Endothelial cell of umbilical vein (primary cell): ENCODE measurements around the gene MYH14. TPM values are rescaled to one million over a fixed set of nuclear protein-coding genes. Genes with fewer than 3 reads are reported as not detected.

Experiments used
- BruUV-seq: library from RNA; stranded (reverse); fragments of 400-500 nt; replicated peaks from 2 replicates; lab custom pipeline; 2021; lab: Mats Ljungman, UMichigan
- CTCF ChIA-PET: fragments of 300-600, 350-600 bp; sonication (Branson Sonifier 250); formaldehyde crosslinking; loops from one replicate; lab custom pipeline; 2021; ENCODE audit warnings: antibody characterized with exemption, inconsistent platforms; lab: Charles Lee
- POLR2A ChIA-PET: fragments of 300-600, 350-600 bp; sonication (Branson Sonifier 250); formaldehyde crosslinking; loops from one replicate; lab custom pipeline; 2021; ENCODE audit warnings: antibody characterized with exemption, inconsistent platforms; lab: Charles Lee
- DNase-seq: peaks from one replicate; pipeline ENCODE4 v3.0.0-alpha.2; 2011; ENCODE audit warnings: low read depth, low spot score
- FAIRE-seq: peaks from 2 replicates; lab custom pipeline; 2011; peaks lifted over from hg19 to GRCh38; lab: Jason Lieb, UNC
- H2AFZ ChIP-seq: 2 replicates; pipeline ENCODE4 v1.6.0; 2012; ENCODE audit warnings: low read depth, low read length, control low read depth, inconsistent platforms
- H3K27ac ChIP-seq: 2 replicates; pipeline ENCODE4 v1.5.1; 2011; ENCODE audit warnings: low read depth, mild to moderate bottlenecking, control low read depth, low read length, moderate library complexity; ENCODE audit not compliant: insufficient read depth
- H3K27me3 ChIP-seq, 2 experiments: 2 replicates each; pipeline versions ENCODE4 v1.6.0 to v1.6.1; 2011; ENCODE audit warnings: low read length in 2 of 2, mixed read lengths in 1 of 2; ENCODE audit not compliant: control insufficient read depth in 2 of 2, insufficient read depth in 2 of 2
- H3K36me3 ChIP-seq, 2 experiments: 2 replicates in 1 of 2; 3 replicates in 1 of 2; pipeline ENCODE4 v1.5.1; 2011; ENCODE audit warnings: low read length in 2 of 2, mild to moderate bottlenecking in 1 of 2, moderate library complexity in 1 of 2; ENCODE audit not compliant: control insufficient read depth in 2 of 2, insufficient read depth in 2 of 2; ENCODE audit errors: extremely low read depth in 1 of 2
- H3K4me1 ChIP-seq: 3 replicates; pipeline ENCODE4 v1.5.1; 2011; ENCODE audit warnings: mild to moderate bottlenecking, low read length; ENCODE audit not compliant: control insufficient read depth, insufficient read depth; ENCODE audit errors: extremely low read depth
- H3K4me2 ChIP-seq: 2 replicates; pipeline ENCODE4 v1.6.1; 2011; ENCODE audit warnings: low read length, control low read depth, mixed read lengths; ENCODE audit not compliant: insufficient read depth
- H3K4me3 ChIP-seq, 3 experiments: fragments of 200-600 bp in 1 of 3; sonication (generic), shearing (Covaris generic) in 1 of 3; replicated peaks in 1 of 3; 2 replicates each; pipeline ENCODE4 v1.5.1; 2011 to 2016; ENCODE audit warnings: control low read depth in 3 of 3, low read length in 3 of 3, mild to moderate bottlenecking in 2 of 3, inconsistent platforms in 1 of 3, low read depth in 1 of 3, moderate library complexity in 1 of 3; ENCODE audit not compliant: insufficient read depth in 1 of 3
- H3K79me2 ChIP-seq: 2 replicates; pipeline ENCODE4 v1.6.0; 2012; ENCODE audit warnings: low read length, inconsistent platforms; ENCODE audit not compliant: control insufficient read depth, insufficient read depth
- H3K9ac ChIP-seq: replicated peaks from 2 replicates; pipeline ENCODE3; 2011; ENCODE audit warnings: low read length, control low read depth; ENCODE audit not compliant: insufficient read depth; ENCODE audit errors: extremely low read depth
- H3K9me1 ChIP-seq: replicated peaks from 3 replicates; pipeline ENCODE4 v1.6.0; 2011; ENCODE audit warnings: mild to moderate bottlenecking, low read length; ENCODE audit not compliant: control insufficient read depth, insufficient read depth; ENCODE audit errors: extremely low read depth
- H3K9me3 ChIP-seq: replicated peaks from 2 replicates; pipeline ENCODE4 v1.5.1; 2012; ENCODE audit warnings: low read length, inconsistent platforms; ENCODE audit not compliant: control insufficient read depth, insufficient read depth
- H4K20me1 ChIP-seq: replicated peaks from 2 replicates; pipeline ENCODE3; 2011; ENCODE audit warnings: mild to moderate bottlenecking, low read length; ENCODE audit not compliant: control insufficient read depth, insufficient read depth; ENCODE audit errors: extremely low read depth
- CTCF ChIP-seq, 2 donors: IDR thresholded peaks; 1 replicate in 1 of 2; 2 replicates in 1 of 2; pipeline ENCODE4 v1.5.1; 2011; ENCODE audit warnings: low read length in 2 of 2, mild to moderate bottlenecking in 2 of 2, moderate library complexity in 2 of 2, control low read depth in 1 of 2, inconsistent platforms in 1 of 2, low read depth in 1 of 2; ENCODE audit not compliant: insufficient read depth in 1 of 2; ENCODE audit errors: extremely low read depth in 1 of 2
- EZH2 ChIP-seq: IDR thresholded peaks from 2 replicates; pipeline ENCODE4 v1.6.1; 2012; ENCODE audit warnings: borderline replicate concordance, low read depth, mild to moderate bottlenecking, moderate library complexity, low read length, inconsistent platforms; ENCODE audit not compliant: severe bottlenecking
- FOS ChIP-seq: IDR thresholded peaks from 2 replicates; pipeline ENCODE4 v1.6.1; 2011; ENCODE audit warnings: mild to moderate bottlenecking, low read length, moderate library complexity, borderline replicate concordance; ENCODE audit not compliant: insufficient read depth
- GATA2 ChIP-seq: IDR thresholded peaks from 2 replicates; pipeline ENCODE4 v1.7.0; 2011; ENCODE audit warnings: low read depth, mild to moderate bottlenecking, moderate library complexity, mixed read lengths, low read length; ENCODE audit not compliant: insufficient read length, insufficient read depth
- JUN ChIP-seq: IDR thresholded peaks from 2 replicates; pipeline ENCODE4 v1.6.1; 2011; ENCODE audit warnings: borderline replicate concordance, low read depth; ENCODE audit not compliant: insufficient read length, insufficient read depth
- MYC ChIP-seq: IDR thresholded peaks from one replicate; pipeline ENCODE4 v1.6.1; 2011; ENCODE audit warnings: mild to moderate bottlenecking, low read depth, low read length
- POLR2A ChIP-seq: IDR thresholded peaks from 2 replicates; pipeline ENCODE4 v1.6.1; 2012; ENCODE audit warnings: low read depth, mild to moderate bottlenecking, control low read depth, low read length
- POLR2AphosphoS5 ChIP-seq: IDR thresholded peaks from 2 replicates; pipeline ENCODE4 v1.6.1; 2012; ENCODE audit warnings: low read depth, mild to moderate bottlenecking, control low read depth, low read length, moderate library complexity; ENCODE audit not compliant: insufficient read depth
- dilution Hi-C: fragments of 300-500 bp; cut with MboI; formaldehyde crosslinking; loops from one replicate; pipeline ENCODE4 v1.15.0; 2019; ENCODE audit warnings: low sequenced_read_pairs; ENCODE audit not compliant: extremely low pct_ligation_motif_present
- intact Hi-C: fragments of 100-400 bp; cut with micrococcal nuclease; formaldehyde crosslinking; loops from one replicate; pipeline ENCODE4 v1.10.0; 2022
- polyA plus RNA-seq, 4 experiments: library from polyadenylated mRNA; depleted of rRNA in 3 of 4; stranded (reverse) in 3 of 4; unstranded in 1 of 4; fragments of >200 nt; gene quantifications; 2 replicates each; pipeline versions ENCODE4 v1.2.1 to v1.2.3, GENCODE V29; 2011 to 2012; ENCODE audit warnings: missing spikeins in 1 of 4
- total RNA-seq: library from RNA; stranded (reverse); gene quantifications from 2 replicates; pipeline ENCODE4 v1.2.3, GENCODE V29; 2021
- TF ChIP-seq, protein P1 (sequence below): IDR thresholded peaks from 2 replicates; pipeline ENCODE4 v1.6.1; 2011; ENCODE audit not compliant: insufficient read depth, insufficient read length

Gene MYH14
- total and polyA plus RNA-seq, 2 donors (not counting 3 experiments of a cell fraction or from before 2014, with no cell fraction given), result 0.13 TPM; not detected in 1

GRCh38 chr19:50239921-50240590 lies 36.6 kb downstream of the MYH14 start:
- intact Hi-C loops, result no loop called here
- no TSS peak for BruUV-seq
- no peaks in the 10 kb centered on the region for H3K27me3 ChIP-seq
- FAIRE-seq (no peak), DNase-seq (no peak)
- dilution Hi-C loops, result no loop called here
- no peaks in the 10 kb centered on the region for H4K20me1 ChIP-seq
- H2AFZ ChIP-seq, result no peak overlapping the region
- no peak overlapping the region for H3K4me3 ChIP-seq
- TF ChIP-seq FOS (no peak), POLR2A (no peak), EZH2 (no peak), POLR2AphosphoS5 (no peak), CTCF (IDR thresholded peaks at IDR 0.05; ENCODE audit: extremely low read depth in 1 of 2, insufficient read depth in 1 of 2, low read depth in 1 of 2, low read length in 2 of 2) (no peak), GATA2 (no peak), JUN (no peak), MYC (no peak)
- TF ChIP-seq, protein P1, sequence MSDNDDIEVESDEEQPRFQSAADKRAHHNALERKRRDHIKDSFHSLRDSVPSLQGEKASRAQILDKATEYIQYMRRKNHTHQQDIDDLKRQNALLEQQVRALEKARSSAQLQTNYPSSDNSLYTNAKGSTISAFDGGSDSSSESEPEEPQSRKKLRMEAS, result no peak
- ChIA-PET CTCF (interaction anchor here (1.0 kb wide), 1 partner anchor 19 kb away, joined by 3 read pairs; no protein-coding TSS in a partner anchor), POLR2A (no interaction called here)
- no peaks in the 10 kb centered on the region for H3K4me1 ChIP-seq
- no peaks in the 10 kb centered on the region for H3K9me3 ChIP-seq
- no peaks in the 10 kb centered on the region for H3K79me2 ChIP-seq
- no peak overlapping the region for H3K4me2 ChIP-seq
- H3K9me1 ChIP-seq, result no peaks in the 10 kb centered on the region
- H3K9ac ChIP-seq, result no peak overlapping the region
- H3K27ac ChIP-seq, result no peak overlapping the region
- no peaks in the 10 kb centered on the region for H3K36me3 ChIP-seq
